ENCODE measurements around the gene SLC17A2. TPM values are rescaled to one million over a fixed set of nuclear protein-coding genes. Genes with fewer than 3 reads are reported as not detected.

The SLC17A2 gene
- total RNA-seq, 1 experiment from 2014 or later, result not detected

- no peak for DNase-seq (ENCODE audit: low spot score)
Measured at GRCh38 chr6:25921525-25922203, 8.8 kb downstream of the SLC17A2 start.

- DNase-seq (ENCODE audit: low spot score), result no peak
Measured at GRCh38 chr6:25919657-25920056, 10.8 kb downstream of the SLC17A2 start.

GRCh38 chr6:25918083-25918683 is 12.3 kb downstream of the SLC17A2 start:
- DNase-seq (ENCODE audit: low spot score), result no peak

- no peak for DNase-seq (ENCODE audit: low spot score)
Measured at GRCh38 chr6:25916789-25917490, 13.6 kb downstream of the SLC17A2 start.

GRCh38 chr6:25916330-25916729 is 14.2 kb downstream of the SLC17A2 start:
- no peak for DNase-seq (ENCODE audit: low spot score)

GRCh38 chr6:25913741-25914140 is 16.8 kb downstream of the SLC17A2 start:
- DNase-seq (ENCODE audit: low spot score), result no peak

- DNase-seq (ENCODE audit: low spot score), result no peak
Measured at GRCh38 chr6:25911351-25911750, 19.1 kb downstream of the SLC17A2 start.

- no peak for DNase-seq (ENCODE audit: low spot score)
Measured at GRCh38 chr6:25907475-25908014, 22.9 kb downstream of the SLC17A2 start.

- DNase-seq (ENCODE audit: low spot score), result no peak
Measured at GRCh38 chr6:25903467-25904099, 26.9 kb downstream of the SLC17A2 start.

GRCh38 chr6:25902071-25902470 is 28.4 kb downstream of the SLC17A2 start:
- no peak for DNase-seq (ENCODE audit: low spot score)

GRCh38 chr6:25900843-25901242 is 29.6 kb downstream of the SLC17A2 start:
- no peak for DNase-seq (ENCODE audit: low spot score)

GRCh38 chr6:25899580-25900408 is 30.7 kb downstream of the SLC17A2 start:
- no peak for DNase-seq (ENCODE audit: low spot score)

GRCh38 chr6:25899123-25899522 is 31.4 kb downstream of the SLC17A2 start:
- DNase-seq (ENCODE audit: low spot score), result no peak

GRCh38 chr6:25898289-25898977 is 32.1 kb downstream of the SLC17A2 start:
- DNase-seq (ENCODE audit: low spot score), result no peak

GRCh38 chr6:25896252-25896651 is 34.2 kb downstream of the SLC17A2 start:
- DNase-seq (ENCODE audit: low spot score), result no peak

GRCh38 chr6:25895771-25896170 is 34.7 kb downstream of the SLC17A2 start:
- DNase-seq (ENCODE audit: low spot score), result no peak

- DNase-seq (ENCODE audit: low spot score), result no peak
Measured at GRCh38 chr6:25893778-25894177, 36.7 kb downstream of the SLC17A2 start.

- DNase-seq (ENCODE audit: low spot score), result no peak
Measured at GRCh38 chr6:25892877-25893276, 37.6 kb downstream of the SLC17A2 start.

GRCh38 chr6:25889877-25890853 is 40.3 kb downstream of the SLC17A2 start:
- peak; percentile 43 for DNase-seq (ENCODE audit: low spot score)

- no peak for DNase-seq (ENCODE audit: low spot score)
Measured at GRCh38 chr6:25888626-25889025, 41.9 kb downstream of the SLC17A2 start.
